ENCODE measurements around the gene IFT88. TPM values are rescaled to one million over a fixed set of nuclear protein-coding genes. Genes with fewer than 3 reads are reported as not detected.

Gene IFT88
- total RNA-seq, 2 experiments from 2014 or later, result 3.9 to 4.0 TPM

DNA sequence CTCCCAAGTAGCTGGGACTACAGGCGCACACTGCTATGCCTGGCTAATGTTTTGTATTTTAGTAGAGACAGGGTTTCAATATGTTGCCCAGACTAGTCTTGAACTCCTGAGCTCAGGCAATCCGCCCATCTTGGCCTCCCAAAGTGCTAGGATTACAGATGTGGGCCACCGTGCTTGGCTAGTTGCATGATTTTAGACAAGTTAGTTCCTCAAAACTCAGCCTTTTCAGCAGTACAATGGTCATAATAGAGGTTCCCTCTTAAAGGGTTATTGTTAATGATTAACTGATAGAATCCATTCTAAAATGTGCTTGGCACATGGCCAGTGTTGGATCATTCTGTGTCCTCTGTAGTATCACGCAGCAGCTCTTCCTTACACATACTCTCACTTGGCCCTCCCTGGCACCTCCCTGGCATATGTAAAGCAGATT lies 19.5 kb upstream of the IFT88 start:
- Mint-ChIP-seq H3K27ac (no peak overlapping the region), H3K4me3 (no peak overlapping the region), H3K27me3 (no peaks in the 10 kb centered on the region), H3K9me3 (no peaks in the 10 kb centered on the region), H3K36me3 (no peaks in the 10 kb centered on the region), H3K4me1 (peaks cover 4% of the 10 kb centered on the region)
- no peak for DNase-seq

DNA sequence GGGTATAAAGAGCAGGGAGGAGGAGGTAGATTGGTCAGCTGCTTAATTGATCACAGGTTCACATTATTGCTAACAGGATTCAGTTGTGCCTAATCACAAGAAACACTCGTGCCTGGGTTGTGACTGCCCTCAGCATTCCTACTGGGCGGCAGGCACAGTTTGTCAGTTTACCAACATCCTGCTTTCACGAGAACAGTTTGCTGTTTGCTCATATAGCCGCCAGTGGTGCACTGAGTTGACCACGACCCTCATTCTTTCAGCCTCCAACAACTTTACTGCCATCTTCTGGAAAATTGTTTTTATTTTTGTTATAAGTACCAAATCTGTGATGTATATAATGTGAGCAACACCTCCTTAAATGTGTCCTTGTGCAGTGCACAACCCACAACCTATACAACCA lies 16.2 kb upstream of the IFT88 start:
- Mint-ChIP-seq H3K4me1 (peaks cover 4% of the 10 kb centered on the region), H3K27ac (no peak overlapping the region), H3K27me3 (no peaks in the 10 kb centered on the region), H3K36me3 (no peaks in the 10 kb centered on the region), H3K4me3 (no peak overlapping the region), H3K9me3 (no peaks in the 10 kb centered on the region)
- DNase-seq, result no peak

GRCh38 chr13:20553311-20553710 lies 13.6 kb upstream of the IFT88 start:
- no peak for DNase-seq
- no peaks in the 10 kb centered on the region for H3K4me1 Mint-ChIP-seq
- no peak overlapping the region for H3K27ac Mint-ChIP-seq
- no peaks in the 10 kb centered on the region for H3K27me3 Mint-ChIP-seq
- no peaks in the 10 kb centered on the region for H3K36me3 Mint-ChIP-seq
- no peaks in the 10 kb centered on the region for H3K9me3 Mint-ChIP-seq
- H3K4me3 Mint-ChIP-seq, result no peak overlapping the region

DNA sequence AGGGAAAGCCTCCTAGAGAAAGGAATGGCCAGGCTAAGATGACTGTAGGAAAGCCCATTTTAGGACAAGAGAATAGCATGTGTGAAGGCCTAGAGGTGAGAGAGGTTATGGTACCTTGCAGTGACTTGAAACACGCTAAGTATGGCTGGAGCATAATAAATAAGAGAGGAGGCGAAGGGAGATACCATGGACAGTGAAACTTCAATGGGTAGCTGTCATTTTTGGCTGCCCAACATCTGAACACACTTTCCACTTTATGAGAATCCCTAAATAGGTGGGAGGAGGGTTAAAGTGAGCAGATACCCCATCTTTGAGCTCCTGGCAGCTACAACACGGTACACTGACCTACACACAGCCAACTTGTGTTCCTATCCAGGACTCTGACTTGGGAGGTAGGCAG lies 8.0 kb upstream of the IFT88 start:
- Mint-ChIP-seq H3K4me1 (no peaks in the 10 kb centered on the region), H3K27me3 (no peaks in the 10 kb centered on the region), H3K4me3 (no peak overlapping the region), H3K9me3 (no peaks in the 10 kb centered on the region), H3K36me3 (no peaks in the 10 kb centered on the region), H3K27ac (no peak overlapping the region)
- no peak for DNase-seq

DNA sequence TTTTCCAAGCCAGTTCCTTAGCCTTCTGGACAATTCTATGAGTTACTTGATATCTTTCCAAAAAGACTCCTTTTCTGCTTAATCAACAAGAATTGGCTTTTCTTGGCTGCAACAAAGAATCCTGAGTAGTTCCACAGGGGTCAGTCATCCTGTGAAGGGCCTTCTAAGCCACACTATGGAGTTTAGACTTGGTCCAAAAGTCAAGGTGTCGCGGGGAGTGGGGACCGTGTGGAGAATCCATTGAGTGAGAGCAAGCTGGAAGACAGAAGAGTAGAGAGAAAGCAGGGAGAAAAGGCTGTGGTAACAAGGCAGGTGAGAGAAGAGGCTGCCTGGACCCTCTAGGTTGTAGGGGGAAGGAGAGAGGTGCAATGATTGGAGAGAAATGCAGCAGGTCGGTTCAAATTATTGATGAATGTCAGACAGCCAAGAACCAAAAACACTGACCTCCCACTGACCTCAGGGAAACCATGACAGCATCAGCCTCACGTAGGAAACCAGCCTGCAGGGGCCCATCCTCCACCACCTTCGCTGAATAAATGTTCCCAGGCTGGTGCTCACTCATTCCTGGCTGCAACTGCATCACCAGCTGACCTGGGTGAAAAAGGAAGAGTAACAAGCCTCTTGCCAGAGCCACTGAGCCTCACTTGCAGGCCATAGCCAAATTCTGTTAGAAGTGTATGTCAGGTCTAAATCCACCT lies 7.1 kb upstream of the IFT88 start:
- DNase-seq, result no peak
- H3K4me1 Mint-ChIP-seq, result no peaks in the 10 kb centered on the region
- H3K9me3 Mint-ChIP-seq, result peaks cover 8% of the 10 kb centered on the region
- no peak overlapping the region for H3K27ac Mint-ChIP-seq
- H3K4me3 Mint-ChIP-seq, result no peak overlapping the region
- no peaks in the 10 kb centered on the region for H3K27me3 Mint-ChIP-seq
- H3K36me3 Mint-ChIP-seq, result peaks cover 8% of the 10 kb centered on the region

DNA sequence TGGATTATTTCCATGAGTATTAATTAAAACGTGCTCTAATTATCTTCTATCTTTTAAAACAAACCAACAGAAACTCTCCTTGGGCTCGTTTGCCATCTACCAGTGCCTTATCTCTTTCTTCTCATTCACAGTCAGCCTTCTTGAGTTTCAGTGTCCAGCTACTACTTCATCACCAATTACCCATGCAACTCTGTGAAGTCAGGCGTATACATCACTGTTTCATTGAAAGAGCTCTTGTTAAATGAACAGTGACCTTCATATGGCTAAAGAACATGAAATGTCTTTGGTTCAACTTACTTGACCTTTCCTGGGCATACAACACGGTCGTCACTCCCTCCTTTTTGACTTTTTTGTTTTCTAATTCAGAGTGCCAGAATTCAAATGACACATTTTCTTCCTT lies 5.2 kb upstream of the IFT88 start:
- H3K9me3 Mint-ChIP-seq, result peaks cover 13% of the 10 kb centered on the region
- H3K36me3 Mint-ChIP-seq, result peaks cover 11% of the 10 kb centered on the region
- DNase-seq, result no peak
- no peaks in the 10 kb centered on the region for H3K27me3 Mint-ChIP-seq
- no peak overlapping the region for H3K4me3 Mint-ChIP-seq
- peaks cover 4% of the 10 kb centered on the region for H3K4me1 Mint-ChIP-seq
- H3K27ac Mint-ChIP-seq, result no peak overlapping the region

GRCh38 chr13:20565115-20565736 lies 1.7 kb upstream of the IFT88 start:
- H3K9me3 Mint-ChIP-seq, result peaks cover 13% of the 10 kb centered on the region
- no peak for DNase-seq
- H3K4me1 Mint-ChIP-seq, result peaks cover 11% of the 10 kb centered on the region
- peak overlapping the region; percentile 25 for H3K4me3 Mint-ChIP-seq
- peak overlapping the region; percentile 59 for H3K27ac Mint-ChIP-seq
- peaks cover 15% of the 10 kb centered on the region for H3K36me3 Mint-ChIP-seq
- no peaks in the 10 kb centered on the region for H3K27me3 Mint-ChIP-seq

- peaks cover 13% of the 10 kb centered on the region for H3K4me1 Mint-ChIP-seq
- H3K27ac Mint-ChIP-seq, result peak overlapping the region; percentile 85
- no peaks in the 10 kb centered on the region for H3K27me3 Mint-ChIP-seq
- H3K4me3 Mint-ChIP-seq, result peak overlapping the region; percentile 87
- no peak for DNase-seq
- peaks cover 18% of the 10 kb centered on the region for H3K36me3 Mint-ChIP-seq
- peaks cover 14% of the 10 kb centered on the region for H3K9me3 Mint-ChIP-seq
Observed at GRCh38 chr13:20566468-20566897, 474 bp upstream of the IFT88 start.

DNA sequence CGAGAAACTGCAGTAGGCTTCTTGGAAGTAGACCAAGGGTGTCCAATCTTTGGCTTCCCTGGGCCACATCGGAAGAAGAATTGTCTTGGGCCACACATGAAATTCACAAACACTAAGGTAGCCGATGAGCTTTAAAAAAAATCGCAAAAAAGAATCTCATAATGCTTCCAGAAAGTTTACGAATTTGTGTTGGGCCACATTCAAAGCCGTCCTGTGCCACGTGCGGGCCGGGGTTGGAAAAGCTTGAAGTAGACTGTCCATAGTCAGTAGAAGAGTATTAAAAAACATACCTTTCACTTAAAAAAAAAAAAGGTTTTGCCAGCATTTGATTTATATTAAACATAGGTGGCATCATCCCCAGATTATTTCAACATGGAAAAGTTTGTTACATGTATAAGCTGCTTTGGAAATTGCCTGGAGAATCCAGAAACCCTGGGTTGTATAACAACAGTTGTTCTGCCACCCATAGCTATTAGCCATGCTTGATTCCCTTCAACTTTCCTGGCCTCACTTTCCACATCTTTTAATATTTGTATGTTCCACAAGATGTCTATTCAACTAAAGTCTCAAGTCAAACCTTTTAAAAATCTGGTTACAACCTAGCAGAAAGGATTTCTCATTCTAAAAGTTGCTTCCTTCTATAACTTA lies 1.0 kb downstream of the IFT88 start:
- peak overlapping the region; percentile 85 for H3K27ac Mint-ChIP-seq
- H3K4me1 Mint-ChIP-seq, result peaks cover 18% of the 10 kb centered on the region
- H3K9me3 Mint-ChIP-seq, result peaks cover 14% of the 10 kb centered on the region
- H3K27me3 Mint-ChIP-seq, result no peaks in the 10 kb centered on the region
- H3K36me3 Mint-ChIP-seq, result peaks cover 22% of the 10 kb centered on the region
- no peak for DNase-seq
- peak overlapping the region; percentile 87 for H3K4me3 Mint-ChIP-seq

DNA sequence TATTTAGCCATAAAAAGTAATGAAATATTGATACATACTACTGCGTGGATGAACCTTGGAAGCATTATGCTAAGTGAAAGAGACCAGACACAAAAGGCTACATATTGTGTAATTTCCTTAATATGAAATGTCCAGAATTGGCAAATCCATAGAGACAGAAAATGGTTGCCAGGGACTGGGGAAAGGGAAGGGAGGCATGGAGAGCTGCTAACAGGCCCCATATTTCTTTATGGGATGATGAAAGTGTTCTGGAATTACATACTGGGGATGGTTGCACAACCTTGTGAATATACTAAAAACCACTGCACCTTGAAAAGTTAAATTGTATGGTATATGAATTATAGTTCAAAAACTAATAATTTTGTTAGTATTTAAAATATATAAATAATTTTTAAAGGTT lies 3.6 kb downstream of the IFT88 start:
- Mint-ChIP-seq H3K9me3 (peaks cover 2% of the 10 kb centered on the region), H3K27ac (no peak overlapping the region), H3K4me3 (no peak overlapping the region), H3K4me1 (peaks cover 18% of the 10 kb centered on the region), H3K27me3 (no peaks in the 10 kb centered on the region), H3K36me3 (peaks cover 16% of the 10 kb centered on the region)
- no peak for DNase-seq

DNA sequence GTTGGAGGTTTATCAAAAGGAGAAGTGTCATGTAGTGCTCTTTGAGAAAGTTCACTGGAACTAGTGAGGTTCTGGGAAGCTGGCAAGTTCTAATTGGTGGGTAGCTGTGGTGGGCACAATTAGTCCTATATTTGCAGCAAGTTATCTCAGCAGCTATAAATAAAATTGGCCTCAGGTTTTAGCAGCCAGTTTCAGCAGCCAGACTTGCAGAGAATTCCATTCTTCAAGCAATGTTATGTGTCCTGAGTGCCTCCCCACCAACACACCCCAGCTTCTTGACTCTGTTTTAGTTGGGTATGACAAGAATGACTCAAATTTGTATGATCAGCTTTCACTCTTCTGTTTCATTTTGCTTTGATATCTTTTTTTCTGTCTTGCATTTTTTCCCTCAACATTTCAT lies 4.7 kb downstream of the IFT88 start:
- Mint-ChIP-seq H3K27ac (no peak overlapping the region), H3K36me3 (peaks cover 27% of the 10 kb centered on the region), H3K9me3 (peaks cover 8% of the 10 kb centered on the region), H3K27me3 (no peaks in the 10 kb centered on the region), H3K4me3 (no peak overlapping the region), H3K4me1 (peaks cover 14% of the 10 kb centered on the region)
- no peak for DNase-seq

- H3K4me3 Mint-ChIP-seq, result no peak overlapping the region
Observed at GRCh38 chr13:20573186-20573585, 6.2 kb downstream of the IFT88 start.

GRCh38 chr13:20573636-20574035 lies 6.7 kb downstream of the IFT88 start:
- Mint-ChIP-seq H3K27ac (no peak overlapping the region), H3K27me3 (no peaks in the 10 kb centered on the region), H3K36me3 (peaks cover 41% of the 10 kb centered on the region), H3K4me3 (no peak overlapping the region), H3K9me3 (peaks cover 17% of the 10 kb centered on the region), H3K4me1 (peaks cover 8% of the 10 kb centered on the region)
- no peak for DNase-seq

More at GRCh38 chr13:20573186-20573585, 6.2 kb downstream of the IFT88 start:
- Mint-ChIP-seq H3K27ac (no peak overlapping the region), H3K9me3 (peaks cover 16% of the 10 kb centered on the region), H3K27me3 (no peaks in the 10 kb centered on the region), H3K4me1 (peaks cover 8% of the 10 kb centered on the region), H3K36me3 (peaks cover 36% of the 10 kb centered on the region)
- no peak for DNase-seq

GRCh38 chr13:20579191-20579590 lies 12.2 kb downstream of the IFT88 start:
- Mint-ChIP-seq H3K4me1 (no peaks in the 10 kb centered on the region), H3K4me3 (no peak overlapping the region), H3K27ac (no peak overlapping the region), H3K27me3 (no peaks in the 10 kb centered on the region), H3K36me3 (peaks cover 57% of the 10 kb centered on the region), H3K9me3 (peaks cover 23% of the 10 kb centered on the region)
- no peak for DNase-seq

GRCh38 chr13:20580257-20580656 lies 13.3 kb downstream of the IFT88 start:
- H3K27ac Mint-ChIP-seq, result no peak overlapping the region
- no peak for DNase-seq
- H3K4me1 Mint-ChIP-seq, result no peaks in the 10 kb centered on the region

More at GRCh38 chr13:20580257-20580656, 13.3 kb downstream of the IFT88 start:
- Mint-ChIP-seq H3K36me3 (peaks cover 58% of the 10 kb centered on the region), H3K9me3 (peaks cover 27% of the 10 kb centered on the region), H3K27me3 (no peaks in the 10 kb centered on the region), H3K4me3 (no peak overlapping the region)

Measured in activated naive CD8-positive, alpha-beta T cell treated with anti-CD3 and anti-CD28 coated beads for 36 hours (primary cell).